Suprapubic skin (tissue), 4 donors: Measurements from ENCODE around the gene ZFR.

Experiments used
- CTCF ChIP-seq, 2 donors: fragments of 200-600 bp in 1 of 2; fragments of 450-650 bp in 1 of 2; sonication (generic) in 1 of 2; IDR thresholded peaks; one replicate each; pipeline ENCODE4 v1.5.1; 2016 to 2019; ENCODE audit warnings: antibody characterized with exemption in 2 of 2, mild to moderate bottlenecking in 1 of 2, moderate library complexity in 1 of 2
- EP300 ChIP-seq: sonication (generic); formaldehyde crosslinking; IDR thresholded peaks from one replicate; pipeline ENCODE4 v1.6.1; 2017; ENCODE audit warnings: antibody characterized with exemption
- POLR2A ChIP-seq, 2 donors: fragments of 450-650 bp; IDR thresholded peaks; one replicate each; pipeline ENCODE4 v1.6.1; 2017; ENCODE audit warnings: antibody characterized with exemption in 2 of 2, mild to moderate bottlenecking in 2 of 2, moderate library complexity in 2 of 2
- POLR2AphosphoS5 ChIP-seq, 3 donors: sonication (generic); formaldehyde crosslinking; IDR thresholded peaks; one replicate each; pipeline ENCODE4 v1.6.1; 2017; ENCODE audit warnings: antibody characterized with exemption in 3 of 3

- TF ChIP-seq CTCF (IDR thresholded peaks at IDR 0.05): no peak
- TF ChIP-seq POLR2AphosphoS5 (IDR thresholded peaks at IDR 0.05): no peak
- no peak for TF ChIP-seq EP300
- TF ChIP-seq POLR2A (IDR thresholded peaks at IDR 0.05): no peak
Measured at GRCh38 chr5:32410630-32411029, 33.9 kb downstream of the ZFR start.
